GM12878 (cell line): ENCODE data around the gene MKX.

Source experiments
- CHD1 ChIP-seq: IDR thresholded peaks from 2 replicates; pipeline ENCODE4 v1.6.1; 2012; ENCODE audit warnings: low read depth, low read length, improper control_type of control experiment
- EGR1 ChIP-seq, 2 experiments: IDR thresholded peaks; 1 replicate in 1 of 2; 2 replicates in 1 of 2; pipeline ENCODE4 v1.6.1; 2011 to 2012; ENCODE audit warnings: low read depth in 2 of 2, low read length in 2 of 2, borderline replicate concordance in 1 of 2, mild to moderate bottlenecking in 1 of 2, moderate library complexity in 1 of 2
- KDM1A ChIP-seq: fragments of 200-600 bp; sonication (generic); IDR thresholded peaks from 2 replicates; pipeline ENCODE4 v1.6.1; 2016; ENCODE audit warnings: borderline replicate concordance
- POLR2AphosphoS2 ChIP-seq: IDR thresholded peaks from 2 replicates; pipeline ENCODE4 v1.6.1; 2011; ENCODE audit warnings: low read depth, mild to moderate bottlenecking, low read length, improper control_type of control experiment, moderate library complexity
- POLR2AphosphoS5 ChIP-seq: IDR thresholded peaks from 2 replicates; pipeline ENCODE4 v1.6.1; 2011; ENCODE audit warnings: mild to moderate bottlenecking, low read length, inconsistent platforms
- YY1 ChIP-seq: IDR thresholded peaks from 2 replicates; pipeline ENCODE4 v1.6.1; 2011; ENCODE audit warnings: low read depth, mild to moderate bottlenecking, low read length
- TF ChIP-seq, protein P1 (sequence below), 3 experiments: IDR thresholded peaks in 2 of 3; conservative IDR thresholded peaks in 1 of 3; 2 replicates each; pipeline ENCODE4 v1.5.1; 2011; ENCODE audit warnings: low read depth in 3 of 3, low read length in 3 of 3, mild to moderate bottlenecking in 3 of 3, control low read depth in 2 of 3, moderate library complexity in 2 of 3, inconsistent platforms in 1 of 3, mixed read lengths in 1 of 3; ENCODE audit not compliant: control insufficient read depth in 2 of 3, insufficient read depth in 1 of 3; ENCODE audit errors: extremely low read depth in 1 of 3
- TF ChIP-seq, protein P2 (sequence below): IDR thresholded peaks from 2 replicates; pipeline ENCODE4 v1.6.1; 2012; ENCODE audit warnings: mild to moderate bottlenecking, low read depth, low read length
- TF ChIP-seq, protein P3 (sequence below): IDR thresholded peaks from 2 replicates; pipeline ENCODE4 v1.6.1; 2011; ENCODE audit warnings: low read depth, low read length, improper control_type of control experiment, borderline replicate concordance
- TF ChIP-seq, protein P4 (sequence below): fragments of 450-650 bp; IDR thresholded peaks from 2 replicates; pipeline ENCODE4 v1.6.1; 2016; ENCODE audit warnings: mild to moderate bottlenecking

DNA sequence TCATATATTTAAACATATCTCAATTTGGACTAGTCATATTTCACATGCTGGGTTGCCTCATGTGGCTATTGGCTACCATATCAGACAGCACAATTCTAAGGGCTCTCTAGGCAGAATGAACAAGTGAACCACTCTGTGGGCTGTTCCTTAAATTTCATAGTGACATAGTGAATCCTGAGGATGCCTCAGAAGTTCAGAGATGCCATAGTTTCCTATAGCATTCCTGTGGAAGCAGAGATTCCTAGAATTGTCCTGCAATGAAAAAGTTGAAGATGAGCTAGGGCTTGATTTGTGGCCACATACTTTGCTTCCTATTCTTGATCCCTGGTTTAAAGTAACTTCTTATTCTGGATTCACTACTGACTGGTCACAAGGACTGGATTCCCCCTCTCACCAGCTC, 35.6 kb downstream of the MKX start:
- TF ChIP-seq, protein P1, sequence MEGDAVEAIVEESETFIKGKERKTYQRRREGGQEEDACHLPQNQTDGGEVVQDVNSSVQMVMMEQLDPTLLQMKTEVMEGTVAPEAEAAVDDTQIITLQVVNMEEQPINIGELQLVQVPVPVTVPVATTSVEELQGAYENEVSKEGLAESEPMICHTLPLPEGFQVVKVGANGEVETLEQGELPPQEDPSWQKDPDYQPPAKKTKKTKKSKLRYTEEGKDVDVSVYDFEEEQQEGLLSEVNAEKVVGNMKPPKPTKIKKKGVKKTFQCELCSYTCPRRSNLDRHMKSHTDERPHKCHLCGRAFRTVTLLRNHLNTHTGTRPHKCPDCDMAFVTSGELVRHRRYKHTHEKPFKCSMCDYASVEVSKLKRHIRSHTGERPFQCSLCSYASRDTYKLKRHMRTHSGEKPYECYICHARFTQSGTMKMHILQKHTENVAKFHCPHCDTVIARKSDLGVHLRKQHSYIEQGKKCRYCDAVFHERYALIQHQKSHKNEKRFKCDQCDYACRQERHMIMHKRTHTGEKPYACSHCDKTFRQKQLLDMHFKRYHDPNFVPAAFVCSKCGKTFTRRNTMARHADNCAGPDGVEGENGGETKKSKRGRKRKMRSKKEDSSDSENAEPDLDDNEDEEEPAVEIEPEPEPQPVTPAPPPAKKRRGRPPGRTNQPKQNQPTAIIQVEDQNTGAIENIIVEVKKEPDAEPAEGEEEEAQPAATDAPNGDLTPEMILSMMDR (IDR thresholded peaks at IDR 0.05 in 2 of 3, conservative IDR thresholded peaks at IDR 0.05 in 1 of 3; ENCODE audit: control insufficient read depth in 2 of 3, extremely low read depth in 1 of 3, insufficient read depth in 1 of 3, low read depth in 3 of 3, low read length in 3 of 3), result no peak
- no peak for TF ChIP-seq POLR2AphosphoS2
- TF ChIP-seq, protein P2, sequence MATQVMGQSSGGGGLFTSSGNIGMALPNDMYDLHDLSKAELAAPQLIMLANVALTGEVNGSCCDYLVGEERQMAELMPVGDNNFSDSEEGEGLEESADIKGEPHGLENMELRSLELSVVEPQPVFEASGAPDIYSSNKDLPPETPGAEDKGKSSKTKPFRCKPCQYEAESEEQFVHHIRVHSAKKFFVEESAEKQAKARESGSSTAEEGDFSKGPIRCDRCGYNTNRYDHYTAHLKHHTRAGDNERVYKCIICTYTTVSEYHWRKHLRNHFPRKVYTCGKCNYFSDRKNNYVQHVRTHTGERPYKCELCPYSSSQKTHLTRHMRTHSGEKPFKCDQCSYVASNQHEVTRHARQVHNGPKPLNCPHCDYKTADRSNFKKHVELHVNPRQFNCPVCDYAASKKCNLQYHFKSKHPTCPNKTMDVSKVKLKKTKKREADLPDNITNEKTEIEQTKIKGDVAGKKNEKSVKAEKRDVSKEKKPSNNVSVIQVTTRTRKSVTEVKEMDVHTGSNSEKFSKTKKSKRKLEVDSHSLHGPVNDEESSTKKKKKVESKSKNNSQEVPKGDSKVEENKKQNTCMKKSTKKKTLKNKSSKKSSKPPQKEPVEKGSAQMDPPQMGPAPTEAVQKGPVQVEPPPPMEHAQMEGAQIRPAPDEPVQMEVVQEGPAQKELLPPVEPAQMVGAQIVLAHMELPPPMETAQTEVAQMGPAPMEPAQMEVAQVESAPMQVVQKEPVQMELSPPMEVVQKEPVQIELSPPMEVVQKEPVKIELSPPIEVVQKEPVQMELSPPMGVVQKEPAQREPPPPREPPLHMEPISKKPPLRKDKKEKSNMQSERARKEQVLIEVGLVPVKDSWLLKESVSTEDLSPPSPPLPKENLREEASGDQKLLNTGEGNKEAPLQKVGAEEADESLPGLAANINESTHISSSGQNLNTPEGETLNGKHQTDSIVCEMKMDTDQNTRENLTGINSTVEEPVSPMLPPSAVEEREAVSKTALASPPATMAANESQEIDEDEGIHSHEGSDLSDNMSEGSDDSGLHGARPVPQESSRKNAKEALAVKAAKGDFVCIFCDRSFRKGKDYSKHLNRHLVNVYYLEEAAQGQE, result no peak
- TF ChIP-seq, protein P3, sequence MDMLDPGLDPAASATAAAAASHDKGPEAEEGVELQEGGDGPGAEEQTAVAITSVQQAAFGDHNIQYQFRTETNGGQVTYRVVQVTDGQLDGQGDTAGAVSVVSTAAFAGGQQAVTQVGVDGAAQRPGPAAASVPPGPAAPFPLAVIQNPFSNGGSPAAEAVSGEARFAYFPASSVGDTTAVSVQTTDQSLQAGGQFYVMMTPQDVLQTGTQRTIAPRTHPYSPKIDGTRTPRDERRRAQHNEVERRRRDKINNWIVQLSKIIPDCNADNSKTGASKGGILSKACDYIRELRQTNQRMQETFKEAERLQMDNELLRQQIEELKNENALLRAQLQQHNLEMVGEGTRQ, result no peak
- TF ChIP-seq YY1, result no peak
- TF ChIP-seq, protein P4, sequence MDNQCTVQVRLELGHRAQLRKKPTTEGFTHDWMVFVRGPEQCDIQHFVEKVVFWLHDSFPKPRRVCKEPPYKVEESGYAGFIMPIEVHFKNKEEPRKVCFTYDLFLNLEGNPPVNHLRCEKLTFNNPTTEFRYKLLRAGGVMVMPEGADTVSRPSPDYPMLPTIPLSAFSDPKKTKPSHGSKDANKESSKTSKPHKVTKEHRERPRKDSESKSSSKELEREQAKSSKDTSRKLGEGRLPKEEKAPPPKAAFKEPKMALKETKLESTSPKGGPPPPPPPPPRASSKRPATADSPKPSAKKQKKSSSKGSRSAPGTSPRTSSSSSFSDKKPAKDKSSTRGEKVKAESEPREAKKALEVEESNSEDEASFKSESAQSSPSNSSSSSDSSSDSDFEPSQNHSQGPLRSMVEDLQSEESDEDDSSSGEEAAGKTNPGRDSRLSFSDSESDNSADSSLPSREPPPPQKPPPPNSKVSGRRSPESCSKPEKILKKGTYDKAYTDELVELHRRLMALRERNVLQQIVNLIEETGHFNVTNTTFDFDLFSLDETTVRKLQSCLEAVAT, result no peak
- no peak for TF ChIP-seq CHD1
- TF ChIP-seq KDM1A, result no peak
- TF ChIP-seq EGR1 (IDR thresholded peaks at IDR 0.05; ENCODE audit: borderline replicate concordance in 1 of 2, low read depth in 2 of 2, low read length in 2 of 2), result no peak
- TF ChIP-seq POLR2AphosphoS5, result no peak
